SU-DHL-6 (cell line): ENCODE data around the gene NAT16.

Experiments
- H2AFZ ChIP-seq: fragments of 200-600 bp; sonication (generic); 2 replicates; pipeline ENCODE4 v1.6.1; 2014; ENCODE audit warnings: low read depth, mild to moderate bottlenecking, moderate library complexity, mixed read lengths, antibody characterized with exemption, low read length; ENCODE audit not compliant: severe bottlenecking
- H3F3A ChIP-seq: fragments of 200-600 bp; shearing (Covaris generic); 2 replicates; pipeline ENCODE4 v1.6.0; 2016; ENCODE audit warnings: antibody characterized with exemption, mild to moderate bottlenecking; ENCODE audit not compliant: insufficient read depth
- H3K27ac ChIP-seq: fragments of 200-600 bp; sonication (generic); 2 replicates; pipeline ENCODE4 v1.5.1; 2016; ENCODE audit warnings: low read depth, mild to moderate bottlenecking, low read length, moderate library complexity, mixed read lengths
- H3K27me3 ChIP-seq: fragments of 200-600 bp; sonication (generic), shearing (Covaris generic); 2 replicates; pipeline ENCODE4 v1.6.0; 2014; ENCODE audit warnings: mild to moderate bottlenecking, low read length
- H3K36me3 ChIP-seq: fragments of 200-600 bp; sonication (generic); 2 replicates; pipeline ENCODE4 v1.6.1; 2014; ENCODE audit warnings: mild to moderate bottlenecking, low read length, mixed read lengths
- H3K4me2 ChIP-seq: fragments of 300-600, 200-600 bp; shearing (Covaris generic), sonication (generic); 2 replicates; pipeline ENCODE4 v1.6.0; 2014; ENCODE audit warnings: low read length, low read depth, mild to moderate bottlenecking; ENCODE audit not compliant: poor library complexity, severe bottlenecking
- H3K4me3 ChIP-seq: fragments of 200-600 bp; sonication (generic); 2 replicates; pipeline ENCODE4 v1.5.1; 2014; ENCODE audit warnings: antibody characterized with exemption, low read length, mild to moderate bottlenecking, mixed read lengths; ENCODE audit not compliant: insufficient read depth, poor library complexity, severe bottlenecking
- H3K79me2 ChIP-seq: fragments of 200-600 bp; sonication (generic); 2 replicates; pipeline ENCODE4 v1.6.1; 2014; ENCODE audit warnings: mild to moderate bottlenecking, low read length, moderate library complexity; ENCODE audit not compliant: insufficient read depth
- H3K9ac ChIP-seq: fragments of 200-600 bp; sonication (generic); 2 replicates; pipeline ENCODE4 v1.7.0; 2014; ENCODE audit warnings: mild to moderate bottlenecking, low read length
- H3K9me2 ChIP-seq: fragments of 200-600 bp; sonication (generic); replicated peaks from 2 replicates; pipeline ENCODE4 v1.6.1; 2014; ENCODE audit warnings: low read length; ENCODE audit not compliant: insufficient read depth
- H3K9me3 ChIP-seq: fragments of 200-600 bp; sonication (generic); 2 replicates; pipeline ENCODE4 v1.6.1; 2014; ENCODE audit warnings: low read length, mixed read lengths; ENCODE audit not compliant: insufficient read depth
- H4K20me1 ChIP-seq: fragments of 200-600 bp; sonication (generic); 2 replicates; pipeline ENCODE4 v1.6.1; 2014; ENCODE audit warnings: low read depth, mild to moderate bottlenecking, antibody characterized with exemption, low read length, moderate library complexity, mixed read lengths
- CTCF ChIP-seq: fragments of 200-600 bp; sonication (generic); IDR thresholded peaks from one replicate; pipeline ENCODE4 v1.5.1; 2017; ENCODE audit warnings: antibody characterized with exemption, mild to moderate bottlenecking, low read length, moderate library complexity; ENCODE audit not compliant: insufficient read depth, poor library complexity, severe bottlenecking
- EZH2phosphoT487 ChIP-seq: fragments of 200-600 bp; sonication (generic), shearing (Covaris generic); conservative IDR thresholded peaks from 2 replicates; pipeline ENCODE4 v1.6.1; 2018; ENCODE audit warnings: mild to moderate bottlenecking, antibody characterized with exemption, low read length, moderate library complexity, mixed read lengths

Gene NAT16

DNA sequence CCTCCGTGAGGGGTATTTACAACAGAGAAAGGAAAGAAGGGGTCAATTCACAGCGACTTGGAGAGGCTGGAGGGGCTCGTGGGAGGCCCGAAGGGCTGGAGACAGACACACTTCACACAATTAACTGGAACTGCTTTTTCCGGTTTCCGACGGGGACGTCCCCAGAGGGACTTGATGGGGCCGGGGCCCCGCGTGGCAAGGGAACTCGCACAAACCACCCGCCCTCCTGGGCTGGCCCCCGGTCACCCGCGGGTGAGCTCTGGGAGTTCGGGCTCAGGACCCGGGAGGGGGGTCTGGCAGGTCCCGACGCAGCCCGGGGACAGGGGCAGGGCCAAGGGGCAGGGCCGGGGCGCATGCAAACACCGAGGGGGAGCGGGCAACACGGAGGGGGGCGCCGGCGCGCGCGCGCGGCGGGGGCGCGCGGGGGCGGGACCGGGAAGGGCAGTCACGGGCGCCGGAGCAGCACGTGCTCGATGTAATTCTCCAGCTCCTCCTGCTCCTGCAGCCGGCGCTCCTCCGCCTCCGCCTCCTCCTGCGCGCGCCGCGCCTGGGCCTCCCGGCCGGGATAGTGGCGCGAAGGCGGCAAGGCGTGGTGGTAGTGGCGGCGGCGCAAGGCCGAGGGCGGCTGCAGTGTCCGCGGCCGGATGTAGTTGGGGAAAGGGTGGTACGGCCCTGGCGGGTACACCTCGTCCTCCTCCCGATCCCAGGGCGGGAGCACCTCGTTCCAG, 17.4 kb downstream of the NAT16 start:
- H4K20me1 ChIP-seq, result no peaks in the 10 kb centered on the region
- peak overlapping the region; percentile 76 for H3K4me2 ChIP-seq
- no peaks in the 10 kb centered on the region for H3K27me3 ChIP-seq
- peak overlapping the region; percentile 59 for H3K27ac ChIP-seq
- H3K9me2 ChIP-seq, result no peaks in the 10 kb centered on the region
- no peak for TF ChIP-seq CTCF
- TF ChIP-seq EZH2phosphoT487, result no peak
- H3K4me3 ChIP-seq, result peak overlapping the region; percentile 60
- peak overlapping the region; percentile 36 for H2AFZ ChIP-seq
- no peaks in the 10 kb centered on the region for H3K36me3 ChIP-seq
- H3K9ac ChIP-seq, result peak overlapping the region; percentile 61
- H3K9me3 ChIP-seq, result no peaks in the 10 kb centered on the region
- H3F3A ChIP-seq, result peaks cover 8% of the 10 kb centered on the region; the same call in 1 of the 2 replicates
- H3K79me2 ChIP-seq, result no peaks in the 10 kb centered on the region

- Histone ChIP-seq H3K36me3 (no peaks in the 10 kb centered on the region), H3K9me2 (no peaks in the 10 kb centered on the region), H2AFZ (peak overlapping the region; percentile 36), H4K20me1 (no peaks in the 10 kb centered on the region), H3K27ac (peak overlapping the region; percentile 59), H3K9ac (peak overlapping the region; percentile 61), H3K27me3 (no peaks in the 10 kb centered on the region), H3F3A (peaks cover 13% of the 10 kb centered on the region; the same call in 1 of the 2 replicates), H3K4me2 (peak overlapping the region; percentile 76), H3K4me3 (no peak overlapping the region), H3K79me2 (no peaks in the 10 kb centered on the region), H3K9me3 (no peaks in the 10 kb centered on the region)
- TF ChIP-seq EZH2phosphoT487 (no peak), CTCF (no peak)
Observed at GRCh38 chr7:101161692-101162471, 18.2 kb downstream of the NAT16 start.

GRCh38 chr7:101160910-101161309, 19.2 kb downstream of the NAT16 start:
- peaks cover 16% of the 10 kb centered on the region; the same call in 1 of the 2 replicates for H3F3A ChIP-seq
- H3K79me2 ChIP-seq, result no peaks in the 10 kb centered on the region
- no peaks in the 10 kb centered on the region for H3K36me3 ChIP-seq
- no peaks in the 10 kb centered on the region for H3K27me3 ChIP-seq
- H3K4me2 ChIP-seq, result no peak overlapping the region
- no peak for TF ChIP-seq EZH2phosphoT487
- TF ChIP-seq CTCF, result no peak
- H2AFZ ChIP-seq, result no peak overlapping the region
- no peak overlapping the region for H3K27ac ChIP-seq
- H3K9me2 ChIP-seq, result no peaks in the 10 kb centered on the region
- no peaks in the 10 kb centered on the region for H3K9me3 ChIP-seq
- H3K9ac ChIP-seq, result no peak overlapping the region
- no peak overlapping the region for H3K4me3 ChIP-seq
- no peaks in the 10 kb centered on the region for H4K20me1 ChIP-seq
